ENCODE data around the gene ATAD1.
"Not testable (repeated sequence)": the region's sequence is repeated elsewhere in the genome, so short reads cannot be mapped to it uniquely, and the experiment has no call there.

The ATAD1 gene

DNA sequence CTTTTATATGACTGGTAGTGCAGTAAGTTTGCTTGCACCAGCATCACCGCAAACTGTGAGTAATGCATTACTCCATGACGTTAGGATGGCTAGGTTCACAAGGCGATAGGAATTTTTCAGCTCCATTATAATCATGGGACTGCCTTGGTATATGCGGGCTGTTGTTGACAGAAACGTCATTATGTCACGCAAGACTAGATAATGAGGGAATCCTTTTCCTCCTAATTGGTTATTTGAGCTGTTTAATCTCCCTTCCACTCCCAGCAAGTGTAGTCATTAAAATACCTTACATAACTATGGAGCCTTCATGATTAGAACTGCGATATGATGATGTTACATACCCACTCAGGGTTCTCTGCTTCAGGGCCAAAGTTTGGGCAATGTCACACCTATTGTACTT is 28.0 kb upstream of the ATAD1 start:
- DNase-seq (ENCODE audit: low spot score), result no peak

DNA sequence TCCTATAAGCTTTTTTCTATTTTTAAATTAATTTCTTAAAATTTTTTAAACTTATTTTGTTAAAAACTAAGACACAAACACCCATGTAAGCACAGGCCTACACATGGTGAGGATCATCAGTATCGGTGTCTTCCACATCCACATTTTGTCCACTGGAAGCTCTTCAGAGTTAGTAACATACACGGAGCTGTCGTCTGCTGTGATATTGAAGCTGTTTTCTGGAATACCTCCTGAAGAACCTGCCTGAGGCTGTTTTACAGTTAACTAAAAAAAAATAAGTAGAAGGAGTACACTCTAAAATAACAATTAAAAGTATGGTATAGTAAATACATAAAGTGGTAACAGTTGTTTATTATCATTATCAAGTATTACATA is 27.6 kb upstream of the ATAD1 start:
- DNase-seq (ENCODE audit: low spot score), result no peak

DNA sequence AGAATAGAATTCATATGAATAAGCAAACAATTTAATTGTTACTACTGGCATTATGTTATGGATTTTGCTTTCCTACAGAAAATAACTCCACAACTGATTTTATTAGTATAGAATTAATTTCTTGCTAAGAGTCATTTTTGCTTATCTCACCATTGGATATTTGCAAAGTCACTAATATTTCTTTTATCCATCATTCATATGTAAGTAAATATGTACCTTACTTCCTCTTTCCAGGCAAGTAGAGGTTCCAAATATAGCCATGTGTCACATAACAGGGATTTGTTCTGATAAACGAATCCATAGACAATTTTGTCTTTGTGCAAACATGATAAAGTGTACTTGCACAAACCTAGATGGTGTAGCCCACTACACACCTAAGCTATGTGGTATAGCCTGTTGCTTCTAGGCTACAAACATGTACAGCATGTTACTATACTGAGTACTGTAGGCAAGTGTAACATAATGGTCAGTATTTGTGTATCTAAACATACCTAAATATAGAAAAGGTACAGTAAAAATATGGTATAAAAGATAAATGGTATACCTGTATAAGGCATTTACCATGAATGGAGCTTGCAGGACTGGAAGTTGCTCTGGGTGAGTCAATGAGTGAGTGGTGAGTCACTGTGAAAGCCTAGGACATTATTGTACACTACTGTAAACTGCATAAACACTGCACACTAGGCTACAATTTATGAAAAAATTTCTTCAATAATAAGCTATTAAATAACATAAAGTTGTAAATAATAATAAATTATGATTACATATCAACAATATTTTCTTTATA is 27.0 kb upstream of the ATAD1 start:
- DNase-seq (ENCODE audit: low spot score), result no peak

DNA sequence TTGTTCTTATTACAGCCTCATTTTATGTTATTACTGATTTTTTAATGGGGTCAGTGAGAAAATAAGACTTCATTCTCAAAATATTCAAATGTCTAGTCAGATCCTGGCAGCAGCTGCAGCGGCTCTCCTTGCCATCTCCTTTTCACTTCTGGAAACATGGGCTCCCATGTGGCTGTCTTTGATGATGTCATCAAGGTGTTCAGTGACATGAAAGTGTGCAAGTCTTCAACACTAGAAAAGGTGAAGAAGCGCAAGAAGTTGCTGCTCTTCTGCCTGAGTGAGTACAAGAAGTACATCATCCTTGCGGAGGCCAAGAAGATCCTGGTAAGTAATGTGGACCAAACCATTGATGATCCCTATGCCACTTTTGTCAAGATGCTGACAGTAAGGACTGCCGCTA is 25.7 kb upstream of the ATAD1 start:
- DNase-seq (ENCODE audit: low spot score), result no peak

DNA sequence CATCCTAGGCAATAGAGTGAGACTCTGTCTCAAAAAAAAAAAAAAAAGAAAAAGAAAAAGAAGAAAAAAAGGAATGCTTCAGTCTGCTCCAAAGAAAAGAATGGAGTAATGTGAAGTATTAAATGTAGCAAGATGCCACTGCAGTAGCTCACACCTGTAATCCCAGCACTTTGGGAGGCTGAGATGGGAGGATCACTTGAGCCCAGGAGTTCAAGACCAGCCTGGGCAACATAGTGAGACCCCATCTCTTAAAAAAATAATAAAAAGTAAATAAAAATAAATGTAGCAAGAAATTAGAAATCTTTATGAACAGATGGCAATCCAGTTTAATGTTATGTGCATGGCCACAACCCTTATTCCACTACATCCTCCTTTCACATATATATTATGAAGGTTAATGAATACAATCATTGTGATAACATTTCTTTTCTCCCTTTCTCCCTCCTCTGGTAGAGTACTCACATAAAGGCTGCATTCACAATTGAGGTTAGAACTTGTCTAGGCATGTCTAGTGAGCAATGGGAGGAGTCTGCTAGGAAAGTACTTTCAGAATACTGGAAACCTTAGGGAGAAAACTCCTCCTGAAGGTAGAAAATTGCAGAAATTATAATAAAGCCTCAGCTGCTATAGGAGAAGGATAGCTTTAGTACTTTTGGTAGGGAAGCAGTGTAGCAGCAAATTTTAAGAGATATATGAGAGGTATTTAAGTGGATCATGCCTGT is 24.9 kb upstream of the ATAD1 start:
- no peak for DNase-seq (ENCODE audit: low spot score)

DNA sequence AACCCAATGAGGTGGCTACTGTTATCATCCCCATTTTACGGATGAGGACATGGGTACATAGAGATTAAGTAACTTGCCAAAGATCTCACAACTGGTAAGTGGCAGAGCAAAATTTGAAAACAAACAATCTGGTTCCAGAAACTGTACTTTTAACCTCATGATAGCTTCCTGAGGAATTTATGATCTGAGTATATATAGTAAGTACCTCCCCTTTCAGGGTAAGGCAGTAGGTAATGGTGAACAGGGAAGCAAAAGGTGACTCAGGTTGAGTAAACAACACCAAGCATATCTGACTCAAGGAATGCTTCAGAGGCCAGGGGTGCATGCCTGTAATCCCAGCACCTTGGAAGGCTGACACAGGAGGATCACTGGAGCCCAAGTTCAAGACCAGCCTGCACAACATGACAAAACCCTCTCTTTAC is 24.2 kb upstream of the ATAD1 start:
- no peak for DNase-seq (ENCODE audit: low spot score)

DNA sequence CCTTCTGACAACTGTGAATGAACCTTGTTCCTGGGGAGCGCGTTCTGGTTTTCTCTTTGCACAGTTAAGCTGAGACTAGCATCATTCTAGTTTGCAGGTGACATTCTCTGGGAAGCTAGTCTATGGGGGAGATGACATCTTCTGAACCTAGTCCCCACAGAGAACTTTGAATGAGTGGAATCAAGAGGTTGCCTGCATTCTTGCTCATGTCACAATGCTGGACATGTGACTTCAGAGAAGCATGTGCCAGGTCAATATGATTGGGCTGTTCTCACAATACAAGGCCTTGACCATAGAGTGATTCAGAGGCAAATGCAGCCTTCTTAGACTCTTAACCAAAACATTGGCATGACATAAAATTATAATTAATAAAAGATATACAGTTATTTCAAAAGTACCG is 23.2 kb upstream of the ATAD1 start:
- no peak for DNase-seq (ENCODE audit: low spot score)

DNA sequence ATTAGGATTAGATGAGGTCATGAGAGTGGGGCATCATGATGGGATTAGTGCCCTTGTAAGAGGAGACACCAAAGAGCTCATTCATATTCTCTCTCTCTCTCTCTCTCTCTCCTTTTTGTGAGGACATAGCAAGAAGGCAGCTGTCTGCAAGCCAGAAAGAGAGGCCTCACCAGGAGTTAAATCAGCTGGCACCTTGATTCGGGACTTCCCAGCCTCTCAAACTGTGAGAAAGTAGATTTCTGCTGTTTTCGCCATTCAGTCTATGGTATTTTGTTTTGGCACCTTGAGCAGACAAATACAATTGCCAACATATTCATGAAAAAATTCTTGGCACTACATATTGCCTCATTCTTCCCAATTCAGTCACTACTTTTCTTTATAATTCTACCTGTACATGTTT is 20.6 kb upstream of the ATAD1 start:
- no peak for DNase-seq (ENCODE audit: low spot score)

DNA sequence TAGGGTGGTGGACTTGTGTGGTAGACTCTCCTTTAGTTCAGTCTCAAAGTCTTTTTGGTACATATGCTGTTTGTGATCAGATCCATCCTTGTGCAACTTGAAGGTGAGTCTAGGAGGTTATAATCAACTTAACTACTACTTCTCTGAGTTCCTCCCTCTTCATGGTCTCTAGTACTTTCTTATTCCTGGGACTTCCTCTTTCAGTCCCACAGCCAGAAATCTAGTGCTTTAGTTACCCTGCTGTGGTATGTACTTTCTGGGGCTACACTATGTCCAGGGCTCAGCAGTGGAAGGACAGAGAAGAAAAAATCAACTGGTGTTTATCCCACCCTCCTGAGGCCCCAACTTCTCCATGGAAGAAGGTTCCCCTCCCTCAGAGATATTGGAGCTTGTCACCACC is 19.4 kb upstream of the ATAD1 start:
- no peak for DNase-seq (ENCODE audit: low spot score)

DNA sequence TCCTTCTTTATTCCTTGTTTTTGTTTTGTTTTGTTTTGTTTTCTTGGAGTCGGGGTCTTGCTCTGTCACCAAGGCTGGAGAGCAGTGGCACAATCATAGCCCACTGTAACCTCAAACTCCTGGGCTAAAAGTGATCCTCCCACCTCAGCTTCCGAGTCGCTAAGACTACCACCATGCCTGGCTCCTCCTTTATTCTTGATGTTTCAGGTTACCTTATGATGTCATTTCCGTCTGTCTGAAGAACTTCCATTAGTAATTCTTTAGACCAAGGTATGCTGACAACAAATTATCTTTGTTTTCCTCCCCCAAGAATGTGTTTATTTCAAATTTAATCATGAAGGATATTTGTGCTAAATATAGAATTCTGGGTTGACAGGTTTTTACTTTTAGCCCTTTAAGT is 18.1 kb upstream of the ATAD1 start:
- DNase-seq (ENCODE audit: low spot score), result no peak

DNA sequence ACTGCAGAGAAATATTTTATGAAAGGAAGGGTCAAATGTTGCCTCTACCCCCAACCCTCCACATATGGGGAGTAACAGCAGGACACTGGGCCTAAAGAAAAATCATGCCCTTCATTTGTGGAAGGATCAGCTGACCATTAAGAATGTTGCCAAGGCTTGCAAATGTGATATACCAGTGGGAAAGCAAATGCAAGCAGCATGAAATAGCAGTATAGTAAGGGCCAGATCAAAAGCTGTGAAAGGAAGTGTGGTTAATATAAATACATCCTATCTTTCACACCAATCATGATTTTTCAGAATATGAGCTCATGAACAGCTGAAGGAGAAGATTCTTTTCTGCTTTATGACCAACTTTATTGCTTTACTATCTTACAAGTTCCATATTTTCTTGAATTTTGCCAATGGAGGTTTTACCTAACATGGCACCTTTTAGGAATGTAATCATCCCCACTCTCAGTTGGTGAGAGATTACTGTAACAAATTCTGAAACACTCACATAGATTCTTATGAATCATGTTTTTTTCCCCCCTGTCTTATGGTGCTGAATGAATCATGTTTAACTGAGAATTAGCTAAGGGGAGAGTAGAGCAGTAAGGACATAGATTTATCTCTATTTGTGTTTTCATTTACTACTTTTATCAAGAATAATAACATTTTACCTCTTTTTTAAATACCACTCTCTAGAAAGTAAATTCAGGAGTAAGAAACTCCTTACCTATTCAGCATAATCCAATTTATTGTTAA is 12.1 kb upstream of the ATAD1 start:
- DNase-seq (ENCODE audit: low spot score), result no peak

DNA sequence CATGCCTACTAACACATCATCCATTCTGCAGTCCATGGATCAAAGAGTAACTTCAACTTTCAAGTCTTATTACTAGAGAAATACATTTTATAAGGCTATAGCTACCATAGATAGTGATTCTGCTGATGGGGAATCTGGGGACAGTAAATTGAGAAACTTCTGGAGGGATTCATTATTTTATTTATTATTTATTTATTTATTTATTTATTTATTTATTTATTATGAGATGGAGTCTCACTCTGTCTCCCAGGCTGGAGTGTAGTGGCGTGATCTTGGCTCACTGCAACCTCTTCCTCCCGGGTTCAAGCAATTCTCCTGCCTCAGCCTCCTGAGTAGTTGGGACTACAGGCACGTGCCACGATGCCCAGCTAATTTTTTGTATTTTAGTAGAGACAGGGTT is 11.0 kb upstream of the ATAD1 start:
- DNase-seq (ENCODE audit: low spot score), result not testable (repeated sequence)

DNA sequence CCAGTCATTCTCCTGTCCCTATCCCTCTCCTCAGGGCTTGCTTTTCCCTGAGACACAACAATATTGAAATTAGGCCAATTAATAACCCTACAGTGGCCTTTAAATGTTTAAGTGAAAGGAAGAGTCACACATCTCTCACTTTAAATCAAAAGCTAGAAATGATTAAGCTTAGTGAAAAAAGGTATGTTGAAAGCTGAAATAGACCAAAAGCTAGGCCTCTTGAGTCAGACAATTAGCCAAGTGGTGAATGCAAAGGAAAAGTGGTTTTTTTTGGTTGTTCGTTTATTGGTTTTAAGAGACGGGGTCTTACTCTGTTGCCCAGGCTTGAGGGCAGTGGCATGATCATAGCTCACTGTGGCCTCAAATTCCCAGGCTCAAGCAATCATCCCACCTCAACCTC is 9.7 kb upstream of the ATAD1 start:
- no peak for DNase-seq (ENCODE audit: low spot score)

DNA sequence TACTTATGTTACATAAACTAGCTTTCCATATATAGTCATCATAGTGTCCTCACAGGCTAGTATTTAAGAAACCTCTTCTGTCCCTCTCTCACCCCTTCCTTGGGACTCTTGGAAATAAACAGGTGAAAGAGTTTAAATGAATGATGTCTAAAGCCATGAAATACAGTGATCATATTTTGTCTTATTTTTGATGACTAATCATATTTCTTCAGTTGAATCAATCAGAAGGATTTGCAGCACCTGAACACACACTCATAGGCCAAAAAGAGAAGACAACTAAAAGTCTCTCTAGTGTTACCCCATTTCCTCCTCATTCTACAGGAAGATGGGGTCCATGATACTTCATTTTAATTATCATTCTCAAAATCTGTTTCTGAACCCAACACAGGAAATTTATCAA is 8.6 kb upstream of the ATAD1 start:
- DNase-seq (ENCODE audit: low spot score), result no peak

DNA sequence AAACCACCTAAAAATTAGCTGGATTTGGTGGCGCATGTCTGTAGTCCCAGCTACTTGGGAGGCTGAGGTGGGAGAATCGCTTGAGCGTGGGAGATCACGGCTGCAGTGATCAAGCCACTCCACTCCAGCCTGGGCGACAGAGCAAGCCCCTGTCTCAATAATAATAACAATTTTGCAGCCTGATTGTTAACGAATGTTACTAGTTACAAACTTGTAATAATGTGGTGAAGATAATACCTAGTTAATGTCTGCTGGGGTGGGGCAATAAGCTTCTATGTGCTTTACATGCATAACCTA is 1.2 kb upstream of the ATAD1 start:
- DNase-seq (ENCODE audit: low spot score), result no peak

DNA sequence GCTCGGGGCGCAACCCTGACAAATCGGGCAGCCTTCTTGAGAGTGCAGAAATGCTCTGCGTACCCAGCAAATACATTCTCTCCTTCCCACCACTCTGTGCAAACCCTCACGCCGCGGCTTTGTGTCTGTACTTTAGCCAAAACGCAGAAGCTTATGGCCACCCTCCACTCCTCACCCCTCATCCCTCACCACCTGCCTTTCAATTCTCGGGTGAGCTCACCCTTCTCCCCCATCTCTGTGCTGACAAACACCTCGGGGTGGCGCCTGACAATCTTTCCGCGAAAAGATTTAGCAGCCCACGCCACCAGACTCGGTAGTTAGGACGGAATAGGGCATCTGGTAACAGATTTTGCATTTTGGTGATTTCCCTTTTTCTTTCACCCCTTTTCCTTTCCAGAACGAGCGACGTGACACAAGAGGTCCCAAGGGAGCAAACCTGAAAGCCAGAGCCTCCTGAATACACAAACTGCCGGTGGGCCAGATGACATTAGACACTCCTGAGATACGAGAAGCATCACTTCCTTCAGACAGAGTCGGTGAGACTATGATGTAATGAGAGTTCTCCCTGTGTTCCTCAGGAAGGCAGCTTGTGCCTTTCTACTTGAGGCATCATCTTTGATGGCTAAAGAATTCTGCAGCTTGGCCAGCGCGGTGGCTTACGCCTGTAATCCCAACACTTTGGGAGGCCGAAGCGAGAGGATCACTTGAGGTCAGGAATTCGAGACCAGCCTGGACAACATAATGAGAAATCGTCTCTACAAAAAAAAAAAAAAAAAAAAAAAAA is 671 bp upstream of the ATAD1 start:
- DNase-seq (ENCODE audit: low spot score), result peak; percentile 69

DNA sequence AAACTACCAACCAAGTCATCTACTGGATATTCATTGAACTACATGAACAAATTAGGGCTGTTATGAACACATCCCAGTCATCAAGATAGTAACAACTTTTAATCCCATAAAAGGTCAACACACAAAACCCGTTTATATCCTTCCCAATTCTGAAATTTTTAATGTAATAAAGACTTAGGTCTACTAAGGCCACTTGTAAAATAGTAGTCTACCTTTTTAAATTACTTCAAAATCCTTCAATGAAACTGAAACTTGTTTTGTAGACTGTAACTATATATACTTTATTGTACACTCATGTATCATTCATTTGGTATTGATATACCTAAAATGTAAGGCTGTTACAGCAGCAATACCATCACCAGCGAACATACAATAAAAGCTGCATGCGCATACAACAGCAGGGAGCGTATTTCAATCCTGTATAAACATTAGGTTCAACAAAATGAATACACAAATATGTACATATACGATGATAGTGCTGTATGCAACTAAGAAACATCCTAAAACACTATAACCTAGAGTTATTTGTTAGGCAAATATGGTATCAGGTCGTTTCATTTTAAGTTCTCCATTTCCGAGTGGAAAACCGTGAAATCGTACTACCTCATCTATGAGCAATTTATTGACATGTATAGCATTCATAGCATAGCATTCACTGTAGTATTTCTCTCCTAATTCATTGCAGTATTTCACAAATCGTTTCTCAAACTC is 973 bp downstream of the ATAD1 start:
- no peak for DNase-seq (ENCODE audit: low spot score)

DNA sequence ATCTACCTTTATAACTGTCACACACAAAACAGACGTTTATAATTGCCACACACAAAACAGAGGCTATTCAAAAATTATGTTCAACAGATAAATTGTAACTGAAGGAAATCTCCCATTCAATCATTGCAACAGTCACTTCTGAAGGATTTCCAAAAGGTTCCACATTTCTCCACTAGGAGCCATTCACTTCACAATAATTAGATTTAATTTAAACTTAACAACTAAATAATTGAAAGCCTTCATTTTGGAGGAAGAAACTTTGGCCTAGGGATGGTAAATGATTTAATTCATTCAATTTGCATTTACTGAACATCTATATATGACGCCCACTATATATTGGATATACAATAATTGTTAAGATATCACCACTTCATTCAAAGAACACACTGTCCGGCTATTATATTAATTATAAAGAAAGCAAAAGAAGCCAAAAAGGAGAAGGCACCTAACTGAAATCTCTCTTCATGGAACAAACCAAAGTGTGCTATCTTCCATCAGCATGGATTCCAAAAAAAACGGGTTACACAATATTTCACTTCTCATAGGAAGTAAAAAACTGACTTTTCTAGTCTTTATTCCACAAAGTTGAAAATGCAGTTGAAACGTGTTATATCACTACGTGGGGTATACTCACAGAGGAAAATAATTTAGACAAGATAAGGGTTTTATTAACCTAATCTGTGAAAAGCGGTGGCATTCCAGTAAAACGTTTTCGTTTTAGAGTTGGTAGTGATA is 1.7 kb downstream of the ATAD1 start:
- DNase-seq (ENCODE audit: low spot score), result no peak

DNA sequence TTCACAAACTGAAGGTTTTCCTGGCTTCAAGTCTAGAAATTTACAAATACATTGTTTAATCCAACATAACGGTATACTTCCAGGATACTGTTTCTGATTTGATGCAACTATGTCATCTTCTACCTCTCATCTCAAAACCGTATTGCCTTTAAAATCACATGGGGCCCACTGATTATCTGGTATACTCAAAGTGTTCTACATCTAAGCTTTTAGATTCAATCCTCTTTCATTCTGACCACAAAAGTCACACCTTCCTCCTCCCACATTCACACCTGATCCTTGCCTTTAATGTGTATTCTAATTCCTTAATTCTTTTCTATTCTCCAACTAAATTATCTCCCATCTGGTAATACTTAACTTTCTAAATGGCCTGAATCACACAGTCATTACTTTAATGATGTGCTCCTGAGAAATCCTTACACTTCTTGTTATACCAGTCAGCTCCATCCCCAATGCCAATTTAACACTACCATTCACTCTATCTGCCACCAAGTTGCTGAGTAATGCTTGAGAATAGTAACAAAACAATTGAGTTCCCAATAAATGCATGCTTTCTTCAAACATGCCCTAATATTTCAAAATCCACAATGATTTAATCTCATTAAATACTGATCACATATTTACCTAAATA is 13.0 kb downstream of the ATAD1 start:
- no peak for DNase-seq (ENCODE audit: low spot score)

DNA sequence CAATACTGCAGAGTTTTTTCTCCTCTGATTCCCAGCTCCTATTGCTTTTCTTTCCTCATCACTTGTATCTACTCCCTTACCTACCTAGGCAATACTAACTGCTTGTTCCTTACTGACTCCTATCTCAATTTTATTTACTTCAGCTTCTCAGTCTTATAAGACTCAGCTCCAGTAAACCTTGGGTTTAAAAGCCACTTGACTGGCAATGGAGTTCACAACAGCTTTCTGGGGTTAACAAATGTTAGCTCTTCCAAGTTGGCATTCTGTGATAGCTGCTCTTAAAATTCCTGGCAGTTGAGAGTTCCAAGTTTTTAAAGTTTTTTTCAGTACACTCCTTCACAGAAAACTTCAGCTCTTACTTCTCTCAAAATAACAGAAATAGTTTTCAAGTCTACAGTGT is 14.2 kb downstream of the ATAD1 start:
- no peak for DNase-seq (ENCODE audit: low spot score)

DNA sequence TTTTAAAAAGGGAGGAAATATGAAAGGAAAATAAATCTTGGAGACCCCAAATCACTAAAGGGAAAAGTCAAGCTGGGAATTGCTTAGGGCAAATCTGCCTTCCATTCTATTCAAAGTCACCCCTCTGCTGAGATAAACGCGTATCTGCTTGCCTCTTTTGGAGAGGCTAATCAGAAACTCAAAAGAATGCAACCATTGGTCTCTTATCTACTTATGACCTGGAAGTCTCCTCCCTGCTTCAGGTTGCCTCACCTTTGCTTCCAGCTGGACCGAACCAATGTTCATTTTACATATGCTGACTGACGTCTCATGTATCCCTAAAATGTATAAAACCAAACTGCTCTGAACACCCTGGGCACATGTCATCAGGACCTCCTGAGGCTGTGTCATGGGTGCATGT is 14.7 kb downstream of the ATAD1 start:
- no peak for DNase-seq (ENCODE audit: low spot score)
